Cardiac septum (tissue), 1 donor: ENCODE data around the gene ATP2B3. TPM values are rescaled to one million over a fixed set of nuclear protein-coding genes. Genes with fewer than 3 reads are reported as not detected.

Experiments used
- DNase-seq: peaks from one replicate; pipeline ENCODE4 v3.0.0-alpha.2; 2020; ENCODE audit warnings: low spot score
- intact Hi-C: fragments of 100-400 bp; cut with DNase I; formaldehyde crosslinking; loops from one replicate; pipeline ENCODE4 v1.14.0; 2022
- total RNA-seq: library from RNA; stranded (reverse); fragmentation: NEBNext Ultra II Directional; extraction: Animal tissue kit (Norgen Biotek cat#: 25700); gene quantifications from one replicate; pipeline ENCODE4 v1.2.1, GENCODE V29; 2021
- donor health status: DM: no; HTN: no; CAD: no.

ATP2B3 gene
- total RNA-seq, 1 donor from 2014 or later: 0.16 TPM

- intact Hi-C loops: no loop called here
- no peak for DNase-seq
Observed at GRCh38 chrX:153502796-153503195, 14.6 kb upstream of the ATP2B3 start.

GRCh38 chrX:153504445-153505016 is 12.9 kb upstream of the ATP2B3 start:
- no peak for DNase-seq
- intact Hi-C loops: loop anchor here (5.0 kb wide), 2 partner anchors 32 to 472 kb away; partner anchors contain the start of gene HAUS7

GRCh38 chrX:153505361-153505760 is 12.1 kb upstream of the ATP2B3 start:
- DNase-seq: no peak
- intact Hi-C loops: loop anchor here (5.0 kb wide), 2 partner anchors 33 to 473 kb away; partner anchors contain the start of gene HAUS7

GRCh38 chrX:153507484-153508178 is 9.8 kb upstream of the ATP2B3 start:
- intact Hi-C loops: loop anchor here (5.0 kb wide), 2 partner anchors 35 to 475 kb away; partner anchors contain the start of gene HAUS7
- peak; percentile 90 for DNase-seq

GRCh38 chrX:153509592-153509991 is 7.8 kb upstream of the ATP2B3 start:
- intact Hi-C loops: loop anchor here (5.0 kb wide), 2 partner anchors 37 to 477 kb away; partner anchors contain the start of gene HAUS7
- DNase-seq: no peak

GRCh38 chrX:153510383-153510782 is 7.1 kb upstream of the ATP2B3 start:
- DNase-seq: no peak
- intact Hi-C loops: no loop called here

- DNase-seq: no peak
- intact Hi-C loops: no loop called here
Observed at GRCh38 chrX:153511784-153512500, 5.5 kb upstream of the ATP2B3 start.

- intact Hi-C loops: no loop called here
- no peak for DNase-seq
Observed at GRCh38 chrX:153512501-153512893, 4.9 kb upstream of the ATP2B3 start.

GRCh38 chrX:153513265-153513664 is 4.2 kb upstream of the ATP2B3 start:
- no peak for DNase-seq
- intact Hi-C loops: no loop called here

- DNase-seq: no peak
- intact Hi-C loops: no loop called here
Observed at GRCh38 chrX:153514259-153514658, 3.2 kb upstream of the ATP2B3 start.

- intact Hi-C loops: no loop called here
- DNase-seq: no peak
Observed at GRCh38 chrX:153515435-153515834, 2.0 kb upstream of the ATP2B3 start.

- intact Hi-C loops: no loop called here
Observed at GRCh38 chrX:153516073-153516472, 1.4 kb upstream of the ATP2B3 start.

GRCh38 chrX:153517946-153518834 is 748 bp downstream of the ATP2B3 start:
- intact Hi-C loops: no loop called here
- DNase-seq: no peak

More at GRCh38 chrX:153516073-153516472, 1.4 kb upstream of the ATP2B3 start:
- DNase-seq: no peak

- intact Hi-C loops: no loop called here
- no peak for DNase-seq
Observed at GRCh38 chrX:153519569-153520286, 2.3 kb downstream of the ATP2B3 start.

- intact Hi-C loops: no loop called here
- no peak for DNase-seq
Observed at GRCh38 chrX:153520287-153520917, 3.0 kb downstream of the ATP2B3 start.

GRCh38 chrX:153521034-153521433 is 3.6 kb downstream of the ATP2B3 start:
- intact Hi-C loops: no loop called here
- no peak for DNase-seq

GRCh38 chrX:153522259-153522658 is 4.8 kb downstream of the ATP2B3 start:
- no peak for DNase-seq
- intact Hi-C loops: no loop called here

- no peak for DNase-seq
- intact Hi-C loops: no loop called here
Observed at GRCh38 chrX:153523269-153523668, 5.8 kb downstream of the ATP2B3 start.
